GM12864 (cell line): ENCODE results near the gene FAM200C.

ENCODE experiments used
- DNase-seq: peaks from one replicate; pipeline ENCODE4 v3.0.0-alpha.2; 2011; ENCODE audit warnings: low read depth
- H3K4me3 ChIP-seq: 2 replicates; pipeline ENCODE4 v1.5.1; 2011; ENCODE audit warnings: mild to moderate bottlenecking, low read depth, low read length, control low read depth
- CTCF ChIP-seq: IDR thresholded peaks from 2 replicates; pipeline ENCODE4 v1.5.1; 2011; ENCODE audit warnings: low read depth, mild to moderate bottlenecking, moderate library complexity, low read length, control low read depth, inconsistent platforms; ENCODE audit errors: missing control alignments

Gene FAM200C

GRCh38 chr5:160387445-160387844 lies 12.4 kb downstream of the FAM200C start:
- no peak for DNase-seq
- TF ChIP-seq CTCF = no peak

GRCh38 chr5:160385496-160385895 lies 14.4 kb downstream of the FAM200C start:
- no peak overlapping the region for H3K4me3 ChIP-seq
- DNase-seq = no peak
- TF ChIP-seq CTCF = no peak

More at GRCh38 chr5:160387445-160387844, 12.4 kb downstream of the FAM200C start:
- H3K4me3 ChIP-seq = no peak overlapping the region

- no peak for TF ChIP-seq CTCF
- H3K4me3 ChIP-seq = no peak overlapping the region
- DNase-seq = no peak
These were observed 15.2 kb downstream of the FAM200C start for GRCh38 chr5:160384681-160385080.

DNA sequence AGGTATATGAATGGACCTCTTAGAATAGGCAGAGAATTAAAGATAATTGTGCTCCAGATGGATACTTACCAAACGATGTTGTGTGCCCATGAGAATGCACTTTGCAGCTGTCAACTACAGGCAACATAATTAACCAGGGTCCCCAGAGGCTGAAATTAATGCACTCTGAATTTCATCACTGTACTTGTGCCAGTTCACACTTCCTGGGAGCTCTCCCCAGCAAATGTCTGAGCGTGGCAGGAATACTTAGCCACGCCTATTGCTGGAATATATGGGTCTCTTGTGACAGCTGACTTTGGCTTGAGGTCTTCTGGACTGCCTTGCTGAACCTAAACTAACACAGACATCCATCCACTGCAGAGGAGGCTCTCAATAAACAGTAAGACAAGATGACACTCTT lies 17.5 kb downstream of the FAM200C start:
- H3K4me3 ChIP-seq = no peak overlapping the region
- no peak for DNase-seq
- no peak for TF ChIP-seq CTCF

- no peak for TF ChIP-seq CTCF
- no peak for DNase-seq
These were observed 19.8 kb downstream of the FAM200C start for GRCh38 chr5:160380041-160380440.

GRCh38 chr5:160379511-160379910 lies 20.3 kb downstream of the FAM200C start:
- TF ChIP-seq CTCF = no peak
- H3K4me3 ChIP-seq = no peak overlapping the region
- DNase-seq = no peak

More at GRCh38 chr5:160380041-160380440, 19.8 kb downstream of the FAM200C start:
- H3K4me3 ChIP-seq = no peak overlapping the region

DNA sequence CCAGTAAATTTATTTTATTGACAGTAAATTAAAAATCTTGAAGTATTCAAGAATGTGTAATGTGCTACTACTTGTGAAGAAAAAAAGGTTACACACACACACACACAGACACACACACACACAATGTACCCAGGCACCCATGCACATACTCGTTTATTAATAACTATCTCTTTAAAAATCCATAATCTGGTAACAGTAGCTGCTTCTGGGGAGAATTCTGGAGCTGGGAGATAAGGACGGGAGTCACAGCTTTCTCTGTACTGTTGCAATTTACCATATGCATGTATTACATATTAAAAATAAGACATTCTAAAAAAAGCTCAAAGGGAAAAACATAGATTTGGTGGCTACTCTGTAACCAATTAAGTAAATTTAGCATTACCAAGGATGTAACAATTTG lies 21.5 kb downstream of the FAM200C start:
- H3K4me3 ChIP-seq = no peak overlapping the region
- no peak for DNase-seq
- TF ChIP-seq CTCF = no peak
